ENCODE data around the gene CYP4F8.

GRCh38 chr19:15640294-15640903 is 25.4 kb downstream of the CYP4F8 start, which contains the start of gene CYP4F3:
- TF ChIP-seq EZH2 (IDR thresholded peaks at IDR 0.05; ENCODE audit: insufficient read depth, poor library complexity, severe bottlenecking) (no peak), EZH2phosphoT487 (IDR thresholded peaks at IDR 0.05; ENCODE audit: insufficient read depth, low read depth) (no peak)
